Gastroesophageal sphincter (tissue), 3 donors: Measurements from ENCODE around the gene MRPL44.

Source experiments
- POLR2A ChIP-seq, 2 donors: fragments of 450-650 bp; IDR thresholded peaks; one replicate each; pipeline ENCODE4 v1.6.1; 2017; ENCODE audit warnings: antibody characterized with exemption in 2 of 2, mild to moderate bottlenecking in 2 of 2, moderate library complexity in 1 of 2
- POLR2AphosphoS5 ChIP-seq: sonication (generic); formaldehyde crosslinking; IDR thresholded peaks from one replicate; pipeline ENCODE4 v1.6.1; 2017; ENCODE audit warnings: antibody characterized with exemption
- TF ChIP-seq, protein P1 (sequence below), 4 experiments: fragments of 200-600 bp in 2 of 4; fragments of 450-650 bp in 2 of 4; sonication (generic) in 1 of 4; IDR thresholded peaks; one replicate each; pipeline ENCODE4 v1.5.1; 2017 to 2019; ENCODE audit warnings: antibody characterized with exemption in 4 of 4, mild to moderate bottlenecking in 2 of 4, moderate library complexity in 2 of 4

DNA sequence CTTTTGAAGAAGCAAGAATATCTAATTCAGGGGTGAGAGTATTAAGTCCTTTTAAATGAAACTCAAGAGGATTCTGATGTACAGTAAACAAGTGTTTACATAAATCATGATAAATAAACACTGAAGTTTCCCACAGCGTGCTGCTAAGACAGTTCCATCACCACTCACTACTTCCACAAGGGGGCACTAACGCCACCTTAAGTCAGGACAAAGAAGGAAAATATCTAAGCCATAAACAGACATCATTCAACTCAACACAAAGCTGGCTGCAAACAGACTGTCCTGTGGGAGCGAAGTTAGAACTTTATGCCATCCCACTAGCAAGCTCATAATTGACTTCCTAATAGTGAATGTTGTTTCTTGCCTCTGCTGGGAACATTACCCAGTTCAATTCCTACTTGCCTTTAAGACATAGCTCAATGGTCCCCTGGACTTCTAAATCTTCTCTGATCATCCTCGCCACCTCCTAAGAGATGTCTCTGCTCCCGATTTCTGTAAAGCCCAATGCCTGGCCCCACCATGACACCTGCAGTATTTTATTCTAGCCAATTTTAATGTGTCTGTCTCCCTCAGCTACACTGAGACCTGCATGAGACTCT, 36.5 kb downstream of the MRPL44 start:
- TF ChIP-seq, protein P1, sequence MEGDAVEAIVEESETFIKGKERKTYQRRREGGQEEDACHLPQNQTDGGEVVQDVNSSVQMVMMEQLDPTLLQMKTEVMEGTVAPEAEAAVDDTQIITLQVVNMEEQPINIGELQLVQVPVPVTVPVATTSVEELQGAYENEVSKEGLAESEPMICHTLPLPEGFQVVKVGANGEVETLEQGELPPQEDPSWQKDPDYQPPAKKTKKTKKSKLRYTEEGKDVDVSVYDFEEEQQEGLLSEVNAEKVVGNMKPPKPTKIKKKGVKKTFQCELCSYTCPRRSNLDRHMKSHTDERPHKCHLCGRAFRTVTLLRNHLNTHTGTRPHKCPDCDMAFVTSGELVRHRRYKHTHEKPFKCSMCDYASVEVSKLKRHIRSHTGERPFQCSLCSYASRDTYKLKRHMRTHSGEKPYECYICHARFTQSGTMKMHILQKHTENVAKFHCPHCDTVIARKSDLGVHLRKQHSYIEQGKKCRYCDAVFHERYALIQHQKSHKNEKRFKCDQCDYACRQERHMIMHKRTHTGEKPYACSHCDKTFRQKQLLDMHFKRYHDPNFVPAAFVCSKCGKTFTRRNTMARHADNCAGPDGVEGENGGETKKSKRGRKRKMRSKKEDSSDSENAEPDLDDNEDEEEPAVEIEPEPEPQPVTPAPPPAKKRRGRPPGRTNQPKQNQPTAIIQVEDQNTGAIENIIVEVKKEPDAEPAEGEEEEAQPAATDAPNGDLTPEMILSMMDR (IDR thresholded peaks at IDR 0.05): peak; percentile 66 to 84 (median 81)
- TF ChIP-seq POLR2A (IDR thresholded peaks at IDR 0.05) (no peak), POLR2AphosphoS5 (no peak)
